ENCODE results near the gene CDK5. TPM values are rescaled to one million over a fixed set of nuclear protein-coding genes. Genes with fewer than 3 reads are reported as not detected.

Gene CDK5
- polyA plus RNA-seq, 2 of the 4 experiments (the other 2 are of a cell fraction): 29.6 to 51.0 TPM

- Histone ChIP-seq H3K4me2 (no peak overlapping the region), H3K4me3 (no peak overlapping the region), H3K4me1 (peaks cover 25% of the 10 kb centered on the region), H3K9me3 (no peaks in the 10 kb centered on the region), H3K27ac (no peak overlapping the region)
- FAIRE-seq (no peak), DNase-seq (ENCODE audit: low read depth in 1 of 2, low spot score in 1 of 2) (no peak), ATAC-seq (no peak)
- 90% methylated on average over 2 of the region's 5 CpGs for WGBS (ENCODE audit: missing lambda C conversion rate)
- TF ChIP-seq CBX8 (IDR thresholded peaks at IDR 0.05) (no peak), FOSL2 (IDR thresholded peaks at IDR 0.05) (no peak), FOSL2 (CRISPR knock-in tag; IDR thresholded peaks at IDR 0.05) (no peak), CHD4 (IDR thresholded peaks at IDR 0.05; ENCODE audit: borderline replicate concordance) (no peak), HOXA7 (CRISPR knock-in tag; IDR thresholded peaks at IDR 0.05) (no peak), POLR2AphosphoS2 (conservative IDR thresholded peaks at IDR 0.05; ENCODE audit: low read length) (no peak), RNF2 (IDR thresholded peaks at IDR 0.05; ENCODE audit: borderline replicate concordance, low read depth) (no peak), RARB (CRISPR knock-in tag; IDR thresholded peaks at IDR 0.05) (no peak), JUN (IDR thresholded peaks at IDR 0.05) (no peak), TP53 (CRISPR knock-in tag; IDR thresholded peaks at IDR 0.05) (no peak), HDAC2 (IDR thresholded peaks at IDR 0.05) (no peak), GATA3 (IDR thresholded peaks at IDR 0.05; ENCODE audit: borderline replicate concordance) (no peak), MAX (IDR thresholded peaks at IDR 0.05) (no peak), NFE2L2 (conservative IDR thresholded peaks at IDR 0.05; ENCODE audit: low read length) (no peak), PHF8 (IDR thresholded peaks at IDR 0.05; ENCODE audit: borderline replicate concordance, low read depth) (no peak), ELK1 (IDR thresholded peaks at IDR 0.05; ENCODE audit: low read depth, low read length) (no peak), RCOR1 (IDR thresholded peaks at IDR 0.05; ENCODE audit: low read depth, low read length) (no peak), CBX2 (IDR thresholded peaks at IDR 0.05; ENCODE audit: borderline replicate concordance, low read depth) (no peak), JUNB (IDR thresholded peaks at IDR 0.05) (no peak), ZNF302 (CRISPR knock-in tag; IDR thresholded peaks at IDR 0.05) (no peak)
- CTCF ChIA-PET: interaction anchor here (0.8 to 5.7 kb wide), 9 partner anchors 8 to 90 kb away, joined by 3 to 34 read pairs (median 5); partner anchors contain the start of gene AGAP3
- POLR2A ChIA-PET: no interaction called here
Measured at GRCh38 chr7:151033864-151034249, 23.8 kb downstream of the CDK5 start.

- WGBS (ENCODE audit: missing lambda C conversion rate): 83% methylated on average over 17 of the region's 17 CpGs
- Histone ChIP-seq H3K4me2 (no peak overlapping the region), H3K27ac (no peak overlapping the region), H3K4me1 (peaks cover 19% of the 10 kb centered on the region), H3K9me3 (no peaks in the 10 kb centered on the region), H3K4me3 (no peak overlapping the region)
- TF ChIP-seq RFX5 (IDR thresholded peaks at IDR 0.05) (no peak), JUNB (IDR thresholded peaks at IDR 0.05) (no peak), CBX8 (IDR thresholded peaks at IDR 0.05) (no peak), ATOH8 (CRISPR knock-in tag; IDR thresholded peaks at IDR 0.05; ENCODE audit: low read depth) (no peak), TP53 (CRISPR knock-in tag; IDR thresholded peaks at IDR 0.05) (no peak), USF2 (IDR thresholded peaks at IDR 0.05) (no peak), MAFK (IDR thresholded peaks at IDR 0.05; ENCODE audit: partially characterized antibody) (no peak), HMGXB4 (CRISPR knock-in tag; IDR thresholded peaks at IDR 0.05; ENCODE audit: borderline replicate concordance) (no peak), EP300 (IDR thresholded peaks at IDR 0.05) (no peak), RNF2 (IDR thresholded peaks at IDR 0.05; ENCODE audit: borderline replicate concordance, low read depth) (no peak), ELK1 (IDR thresholded peaks at IDR 0.05; ENCODE audit: low read depth, low read length) (no peak), RCOR1 (IDR thresholded peaks at IDR 0.05; ENCODE audit: low read depth, low read length) (no peak), TFCP2L1 (CRISPR knock-in tag; IDR thresholded peaks at IDR 0.05) (no peak)
- CTCF ChIA-PET: interaction anchor here (0.8 to 5.7 kb wide), 10 partner anchors 8 to 91 kb away, joined by 3 to 34 read pairs (median 4); partner anchors contain the start of gene AGAP3
- FAIRE-seq (no peak), ATAC-seq (no peak), DNase-seq (ENCODE audit: low read depth in 1 of 2, low spot score in 1 of 2) (no peak)
- POLR2A ChIA-PET: no interaction called here
Measured at GRCh38 chr7:151032936-151033863, 24.5 kb downstream of the CDK5 start.

Data from A549 (cell line).